RWPE2 (cell line): ENCODE data around the gene GNB1L.

Experiments
- ATAC-seq: fragments of 200-7000 bp; cut with Tn5 transposase; 3 replicates; pipeline ENCODE4 v1.9.1; 2021; ENCODE audit warnings: low read depth
- DNase-seq: peaks from one replicate; pipeline ENCODE4 v3.0.0-alpha.2; 2020; ENCODE audit warnings: low spot score
- H3K27ac ChIP-seq: fragments of 450-650 bp; 2 replicates; pipeline ENCODE4 v1.5.1; 2017; ENCODE audit warnings: mild to moderate bottlenecking; ENCODE audit not compliant: poor library complexity, severe bottlenecking
- H3K27me3 ChIP-seq: fragments of 250-450 bp; sonication (Bioruptor Pico); 2 replicates; pipeline ENCODE4 v1.5.1; 2021; ENCODE audit warnings: mild to moderate bottlenecking, moderate library complexity; ENCODE audit not compliant: insufficient read depth, poor library complexity, severe bottlenecking
- H3K36me3 ChIP-seq: fragments of 250-450 bp; sonication (Bioruptor Pico); 2 replicates; pipeline ENCODE4 v1.5.1; 2020; ENCODE audit warnings: low read depth, mild to moderate bottlenecking, moderate library complexity
- H3K4me1 ChIP-seq: fragments of 250-450 bp; sonication (Bioruptor Pico); 2 replicates; pipeline ENCODE4 v1.5.1; 2021; ENCODE audit warnings: mild to moderate bottlenecking, moderate library complexity; ENCODE audit not compliant: insufficient read depth, poor library complexity, severe bottlenecking
- H3K4me3 ChIP-seq: fragments of 250-450 bp; sonication (Bioruptor Pico); 2 replicates; pipeline ENCODE4 v1.5.1; 2021; ENCODE audit warnings: mild to moderate bottlenecking, moderate library complexity; ENCODE audit not compliant: severe bottlenecking
- H3K9me3 ChIP-seq: fragments of 250-450 bp; sonication (Bioruptor Pico); 2 replicates; pipeline ENCODE4 v1.5.1; 2021; ENCODE audit warnings: mild to moderate bottlenecking, moderate library complexity; ENCODE audit not compliant: severe bottlenecking
- TF ChIP-seq, protein P1 (sequence below): fragments of 450-650 bp; IDR thresholded peaks from one replicate; pipeline ENCODE4 v1.5.1; 2017; ENCODE audit warnings: mild to moderate bottlenecking, moderate library complexity; ENCODE audit not compliant: poor library complexity, severe bottlenecking

GNB1L gene

GRCh38 chr22:19810381-19811201 is 44.1 kb downstream of the GNB1L start:
- peaks cover 16% of the 10 kb centered on the region for H3K4me1 ChIP-seq
- H3K36me3 ChIP-seq = no peaks in the 10 kb centered on the region
- TF ChIP-seq, protein P1, sequence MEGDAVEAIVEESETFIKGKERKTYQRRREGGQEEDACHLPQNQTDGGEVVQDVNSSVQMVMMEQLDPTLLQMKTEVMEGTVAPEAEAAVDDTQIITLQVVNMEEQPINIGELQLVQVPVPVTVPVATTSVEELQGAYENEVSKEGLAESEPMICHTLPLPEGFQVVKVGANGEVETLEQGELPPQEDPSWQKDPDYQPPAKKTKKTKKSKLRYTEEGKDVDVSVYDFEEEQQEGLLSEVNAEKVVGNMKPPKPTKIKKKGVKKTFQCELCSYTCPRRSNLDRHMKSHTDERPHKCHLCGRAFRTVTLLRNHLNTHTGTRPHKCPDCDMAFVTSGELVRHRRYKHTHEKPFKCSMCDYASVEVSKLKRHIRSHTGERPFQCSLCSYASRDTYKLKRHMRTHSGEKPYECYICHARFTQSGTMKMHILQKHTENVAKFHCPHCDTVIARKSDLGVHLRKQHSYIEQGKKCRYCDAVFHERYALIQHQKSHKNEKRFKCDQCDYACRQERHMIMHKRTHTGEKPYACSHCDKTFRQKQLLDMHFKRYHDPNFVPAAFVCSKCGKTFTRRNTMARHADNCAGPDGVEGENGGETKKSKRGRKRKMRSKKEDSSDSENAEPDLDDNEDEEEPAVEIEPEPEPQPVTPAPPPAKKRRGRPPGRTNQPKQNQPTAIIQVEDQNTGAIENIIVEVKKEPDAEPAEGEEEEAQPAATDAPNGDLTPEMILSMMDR = no peak

DNA sequence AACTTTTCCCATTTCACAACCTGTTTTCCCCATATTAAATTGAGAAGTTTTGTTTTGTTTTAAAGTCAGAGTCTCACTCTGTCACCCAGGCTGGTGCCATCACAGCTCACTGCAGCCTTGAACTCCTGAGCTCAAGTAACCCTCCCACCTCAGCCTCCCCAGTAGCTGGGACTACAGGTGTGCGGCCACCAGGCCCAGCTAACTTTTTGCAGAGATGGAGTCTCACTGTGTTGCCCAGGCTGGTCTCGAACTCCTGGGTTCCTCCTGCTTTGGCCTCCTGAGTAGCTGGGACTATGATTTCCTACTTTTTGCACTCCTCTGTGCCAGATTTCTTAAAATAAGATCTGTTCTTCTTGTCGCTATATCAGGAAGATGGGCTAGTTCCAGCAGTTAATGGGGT is 44.9 kb downstream of the GNB1L start:
- no peaks in the 10 kb centered on the region for H3K36me3 ChIP-seq
- ATAC-seq = no peak

More at GRCh38 chr22:19810381-19811201, 44.1 kb downstream of the GNB1L start:
- ATAC-seq (no peak), DNase-seq (no peak)
- Histone ChIP-seq H3K9me3 (no peaks in the 10 kb centered on the region), H3K27me3 (no peaks in the 10 kb centered on the region), H3K27ac (no peak overlapping the region), H3K4me3 (no peak overlapping the region)

GRCh38 chr22:19808873-19809478 is 45.7 kb downstream of the GNB1L start:
- no peaks in the 10 kb centered on the region for H3K9me3 ChIP-seq
- no peak overlapping the region for H3K27ac ChIP-seq
- TF ChIP-seq, protein P1 = no peak
- no peak overlapping the region for H3K4me3 ChIP-seq
- no peaks in the 10 kb centered on the region for H3K27me3 ChIP-seq
- H3K36me3 ChIP-seq = no peaks in the 10 kb centered on the region
- H3K4me1 ChIP-seq = peaks cover 28% of the 10 kb centered on the region
- DNase-seq (no peak), ATAC-seq (no peak)

More for the DNA sequence above, 44.9 kb downstream of the GNB1L start:
- Histone ChIP-seq H3K27ac (no peak overlapping the region), H3K27me3 (no peaks in the 10 kb centered on the region), H3K4me1 (peaks cover 25% of the 10 kb centered on the region), H3K9me3 (no peaks in the 10 kb centered on the region), H3K4me3 (no peak overlapping the region)
- DNase-seq = no peak
- TF ChIP-seq, protein P1 = no peak

DNA sequence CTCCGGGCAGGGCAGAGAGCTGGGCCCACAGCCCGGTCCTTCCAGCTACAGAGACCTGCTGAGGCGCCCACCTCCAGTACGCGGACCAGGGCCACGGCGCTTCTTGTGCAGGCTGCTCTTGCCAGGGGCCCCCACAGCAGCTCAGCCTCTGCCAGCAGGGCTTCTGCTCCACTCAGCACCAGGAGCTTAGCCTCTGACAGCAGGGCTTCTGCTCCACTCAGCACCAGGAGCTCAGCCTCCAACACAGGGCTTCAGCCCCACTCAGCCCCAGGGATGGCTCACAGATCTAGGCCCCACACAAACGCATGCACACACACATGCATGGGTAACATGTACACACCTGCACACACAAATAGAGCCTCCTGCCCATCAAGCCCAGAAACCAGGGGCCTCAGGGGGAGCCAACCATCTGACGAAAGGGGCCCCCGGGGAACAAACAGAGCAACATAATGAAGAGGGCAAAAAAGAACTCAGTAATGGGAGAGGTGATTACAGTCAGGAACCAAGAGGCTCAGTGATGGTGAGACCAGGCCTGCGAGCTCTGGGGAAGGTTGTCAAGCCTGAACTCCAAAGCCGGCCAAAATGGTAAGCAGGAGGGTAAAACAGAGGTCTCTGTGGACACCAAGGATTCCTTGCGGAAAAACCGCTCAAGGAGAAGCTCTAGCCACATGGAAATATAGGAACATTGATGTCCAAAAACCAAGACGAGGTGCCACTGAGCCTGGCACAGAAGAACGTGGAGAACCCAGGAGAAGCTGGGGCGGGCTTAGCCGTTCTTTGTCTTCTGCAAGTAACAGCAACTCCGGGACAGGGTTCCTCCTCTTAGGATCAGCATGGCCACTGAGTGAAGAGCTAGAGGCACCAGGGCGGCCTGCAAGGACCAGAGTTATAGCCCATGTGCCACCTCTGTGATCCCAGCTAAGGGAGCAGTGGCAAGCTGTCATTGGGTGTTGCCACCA is 46.5 kb downstream of the GNB1L start:
- Histone ChIP-seq H3K4me3 (no peak overlapping the region), H3K27ac (no peak overlapping the region), H3K4me1 (peaks cover 28% of the 10 kb centered on the region), H3K27me3 (no peaks in the 10 kb centered on the region), H3K36me3 (no peaks in the 10 kb centered on the region), H3K9me3 (no peaks in the 10 kb centered on the region)
- DNase-seq (no peak), ATAC-seq (no peak)
- TF ChIP-seq, protein P1 = no peak
